NCI-H345 treated with DMSO at 0.1 percent for 48 hours (cell line): Measurements from ENCODE around the gene ERGIC1.
"Not testable (repeated sequence)": the region's sequence is repeated elsewhere in the genome, so short reads cannot be mapped to it uniquely, and the experiment has no call there.

ENCODE experiments used
- DNase-seq: peaks from one replicate; lab custom pipeline; 2025; ENCODE audit not compliant: unreplicated experiment; lab: John Stamatoyannopoulos, UW

ERGIC1 gene

DNA sequence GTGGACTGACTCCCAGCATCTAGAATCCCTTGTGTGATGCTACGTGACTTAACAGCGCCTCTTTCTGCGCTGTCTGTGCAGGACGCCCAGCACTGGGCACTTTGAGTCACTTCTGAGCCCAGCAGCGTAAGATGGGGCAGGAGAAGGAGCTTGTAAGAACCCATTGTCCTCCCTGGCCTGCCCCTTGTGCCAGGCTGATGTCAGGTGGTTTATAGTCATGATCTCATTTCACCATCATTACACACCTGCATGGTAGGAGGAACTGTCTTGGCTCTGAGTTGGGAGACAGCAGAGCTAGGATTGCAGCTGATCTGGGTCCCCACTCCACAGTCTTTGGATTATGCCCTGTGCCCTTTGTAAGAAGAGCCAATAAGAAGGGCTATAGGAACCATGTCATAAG is 12.2 kb downstream of the ERGIC1 start:
- DNase-seq: no peak

DNA sequence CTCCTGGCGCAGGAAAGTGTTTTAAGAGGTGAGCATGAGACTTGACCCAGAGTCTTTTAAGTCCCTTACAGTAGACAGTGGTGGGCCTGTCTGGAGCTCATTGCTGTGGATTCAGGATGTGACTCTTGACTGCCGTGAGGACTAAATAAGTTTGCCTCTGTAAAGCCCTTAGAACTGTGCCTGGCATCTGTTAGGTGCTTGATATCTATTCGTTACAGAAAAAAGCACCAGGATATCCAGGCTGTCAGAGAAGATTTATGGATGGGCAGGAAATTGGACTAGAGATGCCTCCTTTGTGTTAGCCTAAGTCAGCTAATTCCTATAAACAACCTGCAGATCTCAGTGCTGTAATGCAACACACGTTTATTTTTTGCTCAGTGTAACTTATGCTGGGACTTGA is 12.6 kb downstream of the ERGIC1 start:
- DNase-seq: no peak

DNA sequence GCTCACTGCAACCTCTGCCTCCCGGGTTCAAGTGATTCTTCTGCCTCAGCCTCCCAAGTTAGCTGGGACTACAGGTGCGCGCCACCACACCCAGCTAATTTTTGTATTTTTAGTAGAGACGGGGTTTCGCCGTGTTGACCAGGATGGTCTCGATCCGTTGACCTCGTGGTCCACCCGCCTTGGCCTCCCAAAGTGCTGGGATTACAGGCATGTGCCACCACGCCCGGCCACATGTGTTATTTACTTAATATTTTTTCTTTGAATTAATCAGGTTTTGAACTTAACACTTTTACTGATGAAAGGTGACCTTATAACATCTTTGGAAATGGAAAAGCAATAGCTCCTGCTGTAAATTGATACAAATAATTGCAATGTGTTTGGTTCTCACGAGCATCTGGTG is 13.5 kb downstream of the ERGIC1 start:
- DNase-seq: not testable (repeated sequence)

GRCh38 chr5:172848419-172848818 is 14.4 kb downstream of the ERGIC1 start:
- no peak for DNase-seq

GRCh38 chr5:172849606-172850453 is 15.8 kb downstream of the ERGIC1 start:
- DNase-seq: no peak

- no peak for DNase-seq
These were observed 16.4 kb downstream of the ERGIC1 start for GRCh38 chr5:172850454-172850797.

DNA sequence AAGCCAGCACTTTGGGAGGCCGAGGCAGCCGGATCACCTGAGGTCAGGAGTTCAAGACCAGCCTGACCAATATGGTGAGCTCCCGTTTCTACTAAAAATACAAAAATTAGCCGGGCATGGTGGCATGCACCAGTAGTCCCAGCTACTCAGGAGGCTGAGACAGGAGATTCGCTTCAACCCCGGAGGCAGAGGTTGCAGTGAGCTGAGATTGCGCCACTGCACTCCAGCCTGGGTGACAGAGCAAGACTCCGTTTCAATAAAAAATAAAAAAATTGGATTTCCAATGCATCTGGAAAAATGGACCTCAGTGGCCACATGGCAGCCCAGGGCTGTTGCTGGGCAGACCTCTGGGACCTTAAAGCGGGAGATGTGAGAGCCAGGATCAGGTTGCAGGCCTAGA is 17.2 kb downstream of the ERGIC1 start:
- not testable (repeated sequence) for DNase-seq

GRCh38 chr5:172852490-172853354 is 18.7 kb downstream of the ERGIC1 start:
- DNase-seq: no peak

- no peak for DNase-seq
These were observed 19.4 kb downstream of the ERGIC1 start for GRCh38 chr5:172853355-172853975.

GRCh38 chr5:172854451-172854871 is 20.4 kb downstream of the ERGIC1 start:
- DNase-seq: no peak

DNA sequence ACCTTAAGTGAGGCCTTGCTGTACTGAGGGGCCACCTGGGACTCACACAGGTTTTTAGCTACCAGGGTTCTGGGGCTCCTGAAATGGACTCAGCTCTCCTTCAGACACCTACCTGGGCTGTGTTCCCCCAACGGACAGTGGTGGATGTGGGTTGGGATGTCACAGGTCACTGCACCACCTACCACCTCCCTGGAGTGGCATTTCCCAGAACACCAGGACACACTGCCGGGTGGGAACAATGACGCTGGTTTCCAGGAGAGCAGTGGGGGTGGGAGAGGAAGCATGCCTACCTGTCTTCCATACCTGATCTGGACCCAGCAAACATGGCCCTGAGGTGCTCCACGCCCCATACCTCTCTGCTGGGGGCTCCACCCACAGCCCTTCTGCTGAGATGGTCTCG is 20.9 kb downstream of the ERGIC1 start:
- DNase-seq: no peak

DNA sequence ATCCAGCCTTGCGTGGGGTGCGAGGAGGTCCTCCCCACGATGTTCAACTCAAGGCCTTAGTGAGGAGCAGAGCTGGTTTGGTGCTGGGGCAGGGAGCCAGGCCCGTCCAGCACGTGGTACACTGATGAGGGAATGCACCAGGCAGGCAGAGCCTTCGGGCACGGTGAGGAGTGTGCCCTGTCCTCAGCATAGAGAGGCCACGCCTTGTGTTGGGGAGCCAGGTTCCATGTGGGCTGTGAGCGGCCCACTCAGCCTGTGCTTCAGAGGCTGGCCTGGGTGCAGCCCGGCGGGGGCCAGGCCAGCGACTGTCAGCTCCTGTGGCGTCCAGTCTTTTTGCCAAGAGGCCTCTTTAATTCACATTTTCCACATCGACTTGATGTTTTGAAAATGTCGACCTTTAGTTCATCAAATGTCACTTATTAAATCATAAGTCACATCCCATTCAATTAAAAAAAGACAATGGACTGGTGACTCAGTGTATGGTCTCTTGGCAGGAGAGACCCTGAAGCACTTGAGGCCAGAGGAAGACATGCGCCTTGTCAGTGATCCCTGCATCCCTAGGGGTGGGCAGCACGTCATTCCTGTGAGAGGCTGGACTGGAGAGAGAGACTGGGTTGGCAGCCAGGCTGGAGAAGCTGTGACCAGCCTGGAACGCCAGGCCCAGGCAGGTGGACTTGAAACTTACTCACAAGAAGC is 21.7 kb downstream of the ERGIC1 start:
- no peak for DNase-seq

DNA sequence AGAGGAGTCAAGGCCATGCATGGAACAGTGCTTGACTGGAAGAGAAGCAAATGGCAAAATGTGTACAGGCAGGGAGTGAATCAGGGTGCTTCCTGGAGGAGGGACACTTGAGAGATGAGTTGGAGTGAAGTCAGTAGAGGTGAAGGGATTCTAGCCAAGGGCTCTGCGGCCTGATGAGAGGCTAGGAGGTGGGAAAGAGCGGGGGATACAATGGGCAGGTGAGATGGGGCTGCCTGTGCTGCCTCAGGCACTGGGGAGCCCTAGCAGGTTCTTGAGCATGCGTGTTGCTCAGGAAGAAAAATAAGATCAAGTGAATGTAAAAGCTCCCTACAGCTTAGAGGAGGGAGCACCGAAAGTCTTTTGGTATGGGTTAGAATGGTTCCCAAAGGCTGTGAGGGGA is 22.3 kb downstream of the ERGIC1 start:
- no peak for DNase-seq

- no peak for DNase-seq
These were observed 23.9 kb downstream of the ERGIC1 start for GRCh38 chr5:172857982-172858381.

DNA sequence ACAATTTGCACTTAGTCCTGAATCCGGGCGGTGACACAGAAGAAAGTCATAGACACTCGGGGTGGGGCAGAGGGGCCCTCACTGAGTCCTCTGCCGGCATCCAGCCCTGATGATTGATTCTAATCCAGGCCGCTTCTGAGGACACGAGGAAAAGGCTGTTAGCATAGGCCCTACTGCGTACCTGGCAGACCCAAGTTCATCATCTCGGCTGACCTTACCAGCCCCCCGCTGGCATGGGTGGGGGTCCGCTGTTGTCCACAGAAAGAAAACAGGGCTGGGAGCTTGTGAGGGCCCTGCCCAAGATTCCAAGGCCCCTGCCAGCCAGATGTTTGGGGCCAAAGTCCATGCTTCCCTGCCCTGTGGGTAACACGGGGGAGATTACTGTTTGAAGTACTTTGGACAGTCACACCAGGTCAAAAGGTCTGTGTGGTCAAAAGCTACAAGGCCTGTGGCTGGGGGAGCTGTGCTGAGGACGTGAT is 24.5 kb downstream of the ERGIC1 start:
- no peak for DNase-seq

GRCh38 chr5:172858990-172859811 is 25.1 kb downstream of the ERGIC1 start:
- no peak for DNase-seq

DNA sequence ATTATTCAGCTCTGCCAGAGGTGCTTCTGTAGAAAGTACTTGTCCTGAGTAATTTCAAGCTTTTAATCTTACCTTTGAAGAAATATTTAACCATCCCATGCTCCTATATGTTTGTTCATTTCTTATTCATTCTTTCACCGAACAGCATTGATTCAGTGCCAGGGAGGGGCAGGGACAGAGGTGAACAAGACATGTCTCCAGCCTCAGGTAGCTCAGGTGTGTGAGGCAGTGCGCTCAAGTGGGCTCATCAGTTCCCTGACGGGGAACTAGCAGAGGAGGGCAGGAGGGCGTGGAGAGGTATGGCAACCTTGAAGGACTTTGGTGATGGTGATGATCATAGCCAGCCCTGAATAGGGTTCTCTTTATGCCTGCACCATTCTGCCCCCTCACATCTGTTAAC is 25.9 kb downstream of the ERGIC1 start:
- no peak for DNase-seq

DNA sequence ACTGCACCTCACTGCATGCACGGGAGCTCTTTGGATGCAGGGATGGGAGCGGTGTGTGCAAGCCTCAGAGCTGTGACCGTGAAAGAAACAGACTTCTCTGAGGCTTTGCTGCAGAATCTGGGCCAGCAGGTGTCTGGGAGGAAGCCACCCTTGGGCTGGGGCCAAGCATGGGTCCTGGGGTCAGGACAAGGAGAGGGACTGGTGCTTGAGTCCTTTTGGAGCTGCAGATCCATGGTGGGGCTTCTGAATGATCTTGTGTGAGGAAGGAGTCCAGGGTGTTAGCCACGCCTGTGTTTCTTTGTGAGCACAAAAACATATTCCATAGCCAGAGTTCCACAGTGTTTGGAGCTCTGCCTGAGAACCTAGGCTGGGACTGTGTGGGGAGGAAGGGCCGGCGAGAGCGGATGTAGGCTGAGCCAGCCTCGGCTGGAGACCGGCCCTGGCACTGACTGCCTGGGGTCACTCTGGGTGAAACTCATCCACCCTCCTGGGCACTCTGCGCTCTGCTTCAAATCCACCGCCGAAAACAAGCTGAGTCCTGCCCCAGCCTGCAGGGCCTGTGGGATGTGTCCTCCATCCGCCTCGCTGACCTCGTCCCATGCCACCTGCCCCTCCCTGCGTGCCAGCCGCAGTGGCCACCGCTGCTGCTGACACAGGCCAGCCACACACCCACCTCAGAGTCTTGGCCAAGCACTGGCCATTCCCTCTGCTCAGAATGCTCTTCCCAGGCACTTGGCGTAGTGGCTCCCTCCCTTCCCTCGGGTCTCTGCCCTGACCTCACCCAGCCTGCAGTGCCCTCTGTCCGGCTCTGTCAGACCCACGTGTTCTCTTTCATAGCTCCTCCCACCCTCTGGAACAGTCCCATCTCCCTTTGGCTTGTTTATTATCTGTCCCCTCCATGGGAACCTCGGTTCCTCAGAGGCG is 26.7 kb downstream of the ERGIC1 start:
- DNase-seq: no peak

- no peak for DNase-seq
These were observed 27.4 kb downstream of the ERGIC1 start for GRCh38 chr5:172861461-172861860.
